SK-N-SH (cell line): ENCODE results near the gene USP48. TPM values are rescaled to one million over a fixed set of nuclear protein-coding genes. Genes with fewer than 3 reads are reported as not detected.

Experiments used
- CTCF ChIA-PET: fragments of 300-600, 350-600 bp; formaldehyde crosslinking; extraction: SDS; loops from one replicate; lab custom pipeline; 2021; lab: Yijun Ruan, JAX
- POLR2A ChIA-PET: fragments of 350-600 bp; sonication (Branson Sonifier 250); formaldehyde crosslinking; extraction: SDS; loops from one replicate; lab custom pipeline; 2020; ENCODE audit warnings: antibody characterized with exemption, inconsistent platforms; lab: Yijun Ruan, JAX
- DNase-seq: peaks from one replicate; pipeline ENCODE4 v3.0.0; 2012
- H2AFZ ChIP-seq: fragments of 200-600 bp; sonication (generic); 2 replicates; pipeline ENCODE4 v1.8.1; 2016; ENCODE audit warnings: antibody characterized with exemption, mild to moderate bottlenecking, low read depth
- H3F3A ChIP-seq: fragments of 200-600 bp; sonication (generic); replicated peaks from 2 replicates; pipeline ENCODE3; 2016; ENCODE audit warnings: antibody characterized with exemption, mild to moderate bottlenecking; ENCODE audit not compliant: insufficient read depth
- H3K27ac ChIP-seq, 2 experiments: fragments of 200-500 bp in 1 of 2; fragments of 200-600 bp in 1 of 2; sonication (Bioruptor generic) in 1 of 2; sonication (generic), shearing (Covaris generic) in 1 of 2; 2 replicates each; pipeline versions ENCODE4 v1.5.1 to v1.6.1; 2014 to 2016; ENCODE audit warnings: low read depth in 2 of 2, inconsistent platforms in 1 of 2, low read length in 1 of 2, mild to moderate bottlenecking in 1 of 2, mixed read lengths in 1 of 2
- H3K27me3 ChIP-seq: fragments of 200-600 bp; sonication (generic), shearing (Covaris generic); 2 replicates; pipeline ENCODE4 v1.6.1; 2016; ENCODE audit warnings: mixed run types; ENCODE audit not compliant: insufficient read depth
- H3K36me3 ChIP-seq, 2 experiments: fragments of 200-500 bp in 1 of 2; fragments of 200-600 bp in 1 of 2; sonication (Bioruptor generic) in 1 of 2; sonication (generic) in 1 of 2; replicated peaks in 1 of 2; 2 replicates each; pipeline versions ENCODE3 to v1.5.1; 2014 to 2016; ENCODE audit warnings: low read length in 1 of 2, mild to moderate bottlenecking in 1 of 2; ENCODE audit not compliant: insufficient read depth in 2 of 2, control insufficient read depth in 1 of 2
- H3K4me1 ChIP-seq, 2 experiments: fragments of 200-500 bp in 1 of 2; fragments of 200-600 bp in 1 of 2; sonication (Bioruptor generic) in 1 of 2; sonication (generic), shearing (Covaris generic) in 1 of 2; 2 replicates each; pipeline versions ENCODE4 v1.5.1 to v1.6.1; 2014 to 2016; ENCODE audit warnings: low read depth in 1 of 2, low read length in 1 of 2, mixed run types in 1 of 2; ENCODE audit not compliant: insufficient read depth in 2 of 2, control insufficient read depth in 1 of 2
- H3K4me2 ChIP-seq: fragments of 200-600 bp; sonication (generic), shearing (Covaris generic); 2 replicates; pipeline ENCODE4 v1.6.1; 2017; ENCODE audit warnings: mixed run types
- H3K4me3 ChIP-seq, 2 experiments: fragments of 200-500 bp in 1 of 2; fragments of 200-600 bp in 1 of 2; sonication (Bioruptor generic) in 1 of 2; sonication (generic), shearing (Covaris generic) in 1 of 2; 2 replicates each; pipeline versions ENCODE4 v1.5.1 to v1.8.1; 2014 to 2016; ENCODE audit warnings: low read depth in 2 of 2, inconsistent platforms in 1 of 2, low read length in 1 of 2, mild to moderate bottlenecking in 1 of 2, mixed read lengths in 1 of 2, moderate library complexity in 1 of 2
- H3K79me2 ChIP-seq: fragments of 200-600 bp; sonication (generic); 2 replicates; pipeline ENCODE4 v1.8.1; 2017; ENCODE audit warnings: mild to moderate bottlenecking; ENCODE audit not compliant: insufficient read depth
- H3K9ac ChIP-seq: fragments of 200-600 bp; sonication (generic); 2 replicates; pipeline ENCODE4 v1.6.1; 2017; ENCODE audit warnings: mixed run types
- H3K9me2 ChIP-seq: fragments of 200-600 bp; sonication (generic); 2 replicates; pipeline ENCODE4 v1.6.1; 2017; ENCODE audit warnings: mixed run types
- H3K9me3 ChIP-seq: fragments of 200-600 bp; sonication (generic); 2 replicates; pipeline ENCODE4 v1.6.1; 2017; ENCODE audit warnings: mixed run types, mild to moderate bottlenecking, moderate library complexity
- H4K20me1 ChIP-seq: fragments of 200-600 bp; sonication (generic); 2 replicates; pipeline ENCODE4 v1.6.1; 2017; ENCODE audit warnings: mild to moderate bottlenecking, mixed run types; ENCODE audit not compliant: insufficient read depth
- CHD2 ChIP-seq: fragments of 150-350 bp; IDR thresholded peaks from 2 replicates; pipeline ENCODE4 v1.6.1; 2018; ENCODE audit warnings: low read length; ENCODE audit not compliant: partially characterized antibody
- EP300 ChIP-seq, 2 experiments: IDR thresholded peaks; 2 replicates each; pipeline versions ENCODE4 v1.4.0 to v1.6.1; 2012; ENCODE audit warnings: borderline replicate concordance in 1 of 2, low read depth in 1 of 2, low read length in 1 of 2
- FOSL2 ChIP-seq: IDR thresholded peaks from 2 replicates; pipeline ENCODE4 v1.4.0; 2012; ENCODE audit warnings: low read depth, mild to moderate bottlenecking, moderate library complexity, borderline replicate concordance
- GABPA ChIP-seq: IDR thresholded peaks from 2 replicates; pipeline ENCODE4 v1.4.0; 2012; ENCODE audit warnings: low read depth, mild to moderate bottlenecking
- GATA2 ChIP-seq: sonication (generic); formaldehyde crosslinking; IDR thresholded peaks from 2 replicates; pipeline ENCODE4 v1.5.0; 2020; ENCODE audit warnings: mild to moderate bottlenecking, missing genetic modification reagents
- NFIC ChIP-seq: IDR thresholded peaks from 2 replicates; pipeline ENCODE4 v1.4.0; 2012; ENCODE audit warnings: borderline replicate concordance
- NRF1 ChIP-seq: IDR thresholded peaks from 2 replicates; pipeline ENCODE4 v1.6.1; 2012; ENCODE audit warnings: low read depth, mild to moderate bottlenecking, low read length
- POLR2AphosphoS5 ChIP-seq: IDR thresholded peaks from 2 replicates; pipeline ENCODE4 v1.6.1; 2012; ENCODE audit warnings: low read depth, low read length
- RAD21 ChIP-seq: IDR thresholded peaks from 2 replicates; pipeline ENCODE4 v1.6.1; 2012; ENCODE audit warnings: mild to moderate bottlenecking, low read length
- RCOR1 ChIP-seq: fragments of 150-350 bp; IDR thresholded peaks from 2 replicates; pipeline ENCODE4 v1.6.1; 2017; ENCODE audit warnings: antibody characterized with exemption, low read length
- TAF1 ChIP-seq: IDR thresholded peaks from 2 replicates; pipeline ENCODE4 v1.6.1; 2012; ENCODE audit warnings: low read depth, mild to moderate bottlenecking, low read length, moderate library complexity, borderline replicate concordance
- TEAD4 ChIP-seq: IDR thresholded peaks from 2 replicates; pipeline ENCODE4 v1.4.0; 2012; ENCODE audit warnings: mild to moderate bottlenecking, borderline replicate concordance; ENCODE audit not compliant: insufficient read depth
- YY1 ChIP-seq: IDR thresholded peaks from 2 replicates; pipeline ENCODE4 v1.4.0; 2012; ENCODE audit warnings: low read depth, mild to moderate bottlenecking
- ZBTB33 ChIP-seq: IDR thresholded peaks from 2 replicates; pipeline ENCODE4 v1.4.0; 2012; ENCODE audit warnings: low read depth, borderline replicate concordance
- polyA plus RNA-seq, 3 experiments: library from polyadenylated mRNA; depleted of rRNA; stranded (reverse); fragments of >200 nt; gene quantifications; 2 replicates each; pipeline ENCODE4 v1.2.3, GENCODE V29; 2012
- TF ChIP-seq, protein P1 (sequence below): fragments of 200-600 bp; sonication (generic); IDR thresholded peaks from 2 replicates; pipeline ENCODE4 v1.6.1; 2017; ENCODE audit warnings: antibody characterized with exemption, mild to moderate bottlenecking, moderate library complexity
- TF ChIP-seq, protein P2 (sequence below): fragments of 150-350 bp; IDR thresholded peaks from 2 replicates; pipeline ENCODE4 v1.6.1; 2016; ENCODE audit warnings: mild to moderate bottlenecking, low read depth, low read length

USP48 gene
- polyA plus RNA-seq, 1 of the 3 experiments (the other 2 are of a cell fraction), result 13.6 TPM

DNA sequence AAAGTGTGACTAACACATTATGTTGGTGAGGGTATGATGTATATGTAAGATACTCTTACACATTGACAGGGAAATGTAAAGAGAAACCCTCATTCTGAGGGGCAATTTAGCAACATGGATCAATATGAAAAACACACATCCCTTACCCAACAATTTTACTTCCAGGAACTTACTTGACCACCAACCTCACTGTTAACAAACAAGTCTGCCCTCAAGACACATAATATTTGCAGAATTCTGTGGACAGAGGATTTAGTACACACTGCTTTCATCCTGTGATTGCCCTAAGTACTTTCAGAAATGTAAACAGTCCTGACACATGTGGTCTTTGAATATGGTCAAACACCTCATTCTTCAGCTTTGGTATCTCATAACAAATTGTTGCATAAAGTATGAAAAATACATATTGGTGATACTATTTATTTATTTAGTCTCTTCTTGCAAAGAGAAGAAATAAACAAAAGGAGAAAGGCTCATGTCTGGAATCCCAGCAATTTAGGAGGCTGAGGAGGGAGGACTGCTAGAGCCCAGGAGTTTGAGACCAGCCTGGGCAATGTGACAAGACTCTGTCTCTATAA lies 6.9 kb downstream of the USP48 start:
- Histone ChIP-seq H3K4me2 (no peak overlapping the region), H3K9me3 (no peaks in the 10 kb centered on the region), H2AFZ (no peak overlapping the region), H3K27me3 (no peaks in the 10 kb centered on the region), H3K27ac (no peak overlapping the region), H3F3A (peaks cover 11% of the 10 kb centered on the region), H3K4me3 (no peak overlapping the region), H3K9me2 (no peaks in the 10 kb centered on the region), H4K20me1 (peaks cover 86% of the 10 kb centered on the region), H3K79me2 (peaks cover 99% of the 10 kb centered on the region)
- DNase-seq, result no peak
- ChIA-PET POLR2A (interaction anchor here (0.6 kb wide), 1 partner anchor 544 kb away, joined by 3 read pairs; no protein-coding TSS in a partner anchor), CTCF (interaction anchor here (0.9 to 1.0 kb wide), 2 partner anchors 56 to 88 kb away, joined by 3 read pairs; no protein-coding TSS in a partner anchor)
- TF ChIP-seq CHD2 (no peak), ZBTB33 (no peak), EP300 (IDR thresholded peaks at IDR 0.05; ENCODE audit: borderline replicate concordance in 1 of 2, low read depth in 1 of 2, low read length in 1 of 2) (no peak), NRF1 (no peak), POLR2AphosphoS5 (no peak), FOSL2 (no peak), YY1 (no peak), GABPA (no peak), GATA2 (CRISPR knock-in tag) (no peak), TAF1 (no peak), RCOR1 (no peak), RAD21 (no peak), TEAD4 (no peak), NFIC (no peak)
- TF ChIP-seq, protein P1, sequence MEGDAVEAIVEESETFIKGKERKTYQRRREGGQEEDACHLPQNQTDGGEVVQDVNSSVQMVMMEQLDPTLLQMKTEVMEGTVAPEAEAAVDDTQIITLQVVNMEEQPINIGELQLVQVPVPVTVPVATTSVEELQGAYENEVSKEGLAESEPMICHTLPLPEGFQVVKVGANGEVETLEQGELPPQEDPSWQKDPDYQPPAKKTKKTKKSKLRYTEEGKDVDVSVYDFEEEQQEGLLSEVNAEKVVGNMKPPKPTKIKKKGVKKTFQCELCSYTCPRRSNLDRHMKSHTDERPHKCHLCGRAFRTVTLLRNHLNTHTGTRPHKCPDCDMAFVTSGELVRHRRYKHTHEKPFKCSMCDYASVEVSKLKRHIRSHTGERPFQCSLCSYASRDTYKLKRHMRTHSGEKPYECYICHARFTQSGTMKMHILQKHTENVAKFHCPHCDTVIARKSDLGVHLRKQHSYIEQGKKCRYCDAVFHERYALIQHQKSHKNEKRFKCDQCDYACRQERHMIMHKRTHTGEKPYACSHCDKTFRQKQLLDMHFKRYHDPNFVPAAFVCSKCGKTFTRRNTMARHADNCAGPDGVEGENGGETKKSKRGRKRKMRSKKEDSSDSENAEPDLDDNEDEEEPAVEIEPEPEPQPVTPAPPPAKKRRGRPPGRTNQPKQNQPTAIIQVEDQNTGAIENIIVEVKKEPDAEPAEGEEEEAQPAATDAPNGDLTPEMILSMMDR, result no peak
- TF ChIP-seq, protein P2, sequence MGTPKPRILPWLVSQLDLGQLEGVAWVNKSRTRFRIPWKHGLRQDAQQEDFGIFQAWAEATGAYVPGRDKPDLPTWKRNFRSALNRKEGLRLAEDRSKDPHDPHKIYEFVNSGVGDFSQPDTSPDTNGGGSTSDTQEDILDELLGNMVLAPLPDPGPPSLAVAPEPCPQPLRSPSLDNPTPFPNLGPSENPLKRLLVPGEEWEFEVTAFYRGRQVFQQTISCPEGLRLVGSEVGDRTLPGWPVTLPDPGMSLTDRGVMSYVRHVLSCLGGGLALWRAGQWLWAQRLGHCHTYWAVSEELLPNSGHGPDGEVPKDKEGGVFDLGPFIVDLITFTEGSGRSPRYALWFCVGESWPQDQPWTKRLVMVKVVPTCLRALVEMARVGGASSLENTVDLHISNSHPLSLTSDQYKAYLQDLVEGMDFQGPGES, result no peak
- TF ChIP-seq, all 33 proteins: peak for 0
- Histone ChIP-seq H3K4me1 (no peaks in the 10 kb centered on the region), H3K36me3 (peaks cover 0 to 10% of the 10 kb centered on the region in 2 experiments), H3K9ac (no peak overlapping the region)
